Sigmoid colon (tissue), 7 donors: Measurements from ENCODE around the gene MUC5B. TPM values are rescaled to one million over a fixed set of nuclear protein-coding genes. Genes with fewer than 3 reads are reported as not detected.

Experiments
- DNase-seq: peaks from one replicate; pipeline ENCODE4 v3.0.0-alpha.2; 2019
- H3K27ac ChIP-seq, 4 donors: fragments of 200-600 bp; sonication (generic); one replicate each; pipeline ENCODE4 v1.5.1; 2016 to 2019; ENCODE audit warnings: mild to moderate bottlenecking in 1 of 4
- H3K27me3 ChIP-seq, 3 donors: fragments of 200-600 bp; sonication (generic); one replicate each; pipeline ENCODE4 v1.5.1; 2019; ENCODE audit warnings: mild to moderate bottlenecking in 1 of 3
- H3K36me3 ChIP-seq, 4 donors: fragments of 200-600 bp; sonication (generic); one replicate each; pipeline ENCODE4 v1.5.1; 2016 to 2019
- H3K4me1 ChIP-seq, 4 donors: fragments of 200-600 bp; sonication (generic); one replicate each; pipeline ENCODE4 v1.5.1; 2017 to 2019
- H3K4me3 ChIP-seq, 4 donors: fragments of 200-600 bp; sonication (generic); one replicate each; pipeline ENCODE4 v1.5.1; 2017 to 2019; ENCODE audit warnings: mild to moderate bottlenecking in 2 of 4, moderate library complexity in 1 of 4
- H3K9me3 ChIP-seq, 4 donors: fragments of 200-600 bp in 3 of 4; sonication (generic) in 3 of 4; one replicate each; pipeline versions ENCODE4 v1.5.1 to v1.6.1; 2013 to 2019
- CTCF ChIP-seq, 4 experiments: fragments of 450-650 bp in 3 of 4; fragments of 200-600 bp in 1 of 4; IDR thresholded peaks; one replicate each; pipeline ENCODE4 v1.5.1; 2016 to 2019; ENCODE audit warnings: antibody characterized with exemption in 4 of 4, mild to moderate bottlenecking in 3 of 4, moderate library complexity in 2 of 4
- EP300 ChIP-seq, 4 donors: sonication (generic); formaldehyde crosslinking; IDR thresholded peaks; one replicate each; pipeline ENCODE4 v1.6.1; 2017; ENCODE audit warnings: antibody characterized with exemption in 4 of 4
- POLR2A ChIP-seq, 2 donors: fragments of 450-650 bp; IDR thresholded peaks; one replicate each; pipeline ENCODE4 v1.6.1; 2016; ENCODE audit warnings: antibody characterized with exemption in 2 of 2, mild to moderate bottlenecking in 2 of 2, moderate library complexity in 2 of 2
- POLR2AphosphoS5 ChIP-seq, 4 donors: sonication (generic); formaldehyde crosslinking; IDR thresholded peaks; one replicate each; pipeline ENCODE4 v1.6.1; 2017; ENCODE audit warnings: antibody characterized with exemption in 4 of 4
- WGBS, 2 donors: extraction: QIAGEN DNeasy Blood & Tissue Kit; methylation state at CpG; one replicate each; pipeline ENCODE4 v1.1.7; 2013; 5-methylcytosine and 5-hydroxymethylcytosine counted together
- intact Hi-C: fragments of 100-400 bp; cut with DNase I; formaldehyde crosslinking; loops from one replicate; pipeline ENCODE4 v1.15.1; 2023
- polyA plus RNA-seq, 3 donors: library from polyadenylated mRNA; stranded (reverse); fragments of 200-250 nt; gene quantifications; one replicate each; pipeline ENCODE4 v1.2.3, GENCODE V29; 2013
- total RNA-seq, 4 donors: library from RNA; depleted of rRNA; stranded (reverse); fragments of >200 nt; gene quantifications; one replicate each; pipeline ENCODE4 v1.1.0, GENCODE V29; 2016
- donor health status: healthy with polysubstance abuse.
- donor health status: Bipolar disorder and iron deficiency.
- donor health status: healthy.

Gene MUC5B
- total and polyA plus RNA-seq, 7 donors: 0.83 to 131 (median 2.8) TPM; not detected in 3

GRCh38 chr11:1201395-1202153 lies 21.3 kb upstream of the MUC5B start:
- Histone ChIP-seq H3K36me3 (no peaks in the 10 kb centered on the region), H3K9me3 (no peaks in the 10 kb centered on the region), H3K27me3 (peaks cover 11 to 69% (median 44%) of the 10 kb centered on the region in 3 donors), H3K4me3 (no peak overlapping the region), H3K4me1 (peaks cover 0 to 7% (median 3%) of the 10 kb centered on the region in 4 donors), H3K27ac (no peak overlapping the region)
- no peak for DNase-seq
- WGBS, 2 donors: 82 to 91% methylated on average over 4 of the region's 4 CpGs
- intact Hi-C loops: loop anchor here (2.0 to 5.0 kb wide), 2 partner anchors 101 to 373 kb away; no protein-coding TSS in a partner anchor
- TF ChIP-seq POLR2A (IDR thresholded peaks at IDR 0.05) (no peak), EP300 (IDR thresholded peaks at IDR 0.05) (no peak), POLR2AphosphoS5 (IDR thresholded peaks at IDR 0.05) (no peak), CTCF (IDR thresholded peaks at IDR 0.05) (no peak)

GRCh38 chr11:1202154-1202775 lies 20.6 kb upstream of the MUC5B start:
- Histone ChIP-seq H3K27me3 (peaks cover 8 to 62% (median 37%) of the 10 kb centered on the region in 3 donors), H3K4me1 (peaks cover 0 to 7% (median 3%) of the 10 kb centered on the region in 4 donors), H3K27ac (no peak overlapping the region), H3K9me3 (no peaks in the 10 kb centered on the region), H3K36me3 (no peaks in the 10 kb centered on the region), H3K4me3 (no peak overlapping the region)
- intact Hi-C loops: loop anchor here (2.0 to 5.0 kb wide), 2 partner anchors 100 to 373 kb away; no protein-coding TSS in a partner anchor
- DNase-seq: peak; percentile 63
- 47 to 57% methylated on average over 18 of the region's 18 CpGs for WGBS, 2 donors
- TF ChIP-seq CTCF (IDR thresholded peaks at IDR 0.05) (no peak), POLR2AphosphoS5 (IDR thresholded peaks at IDR 0.05) (no peak), EP300 (IDR thresholded peaks at IDR 0.05) (no peak), POLR2A (IDR thresholded peaks at IDR 0.05) (no peak)

GRCh38 chr11:1202776-1203504 lies 19.9 kb upstream of the MUC5B start:
- 15 to 24% methylated on average over 32 of the region's 32 CpGs for WGBS, 2 donors
- Histone ChIP-seq H3K9me3 (no peaks in the 10 kb centered on the region), H3K4me3 (no peak overlapping the region), H3K27ac (no peak overlapping the region), H3K27me3 (peaks cover 3 to 56% (median 30%) of the 10 kb centered on the region in 3 donors), H3K36me3 (no peaks in the 10 kb centered on the region), H3K4me1 (peaks cover 0 to 7% (median 3%) of the 10 kb centered on the region in 4 donors)
- TF ChIP-seq POLR2AphosphoS5 (IDR thresholded peaks at IDR 0.05): no peak
- TF ChIP-seq CTCF (IDR thresholded peaks at IDR 0.05): peak; percentile 57 to 92 (median 79)
- peak; percentile 66 for DNase-seq
- intact Hi-C loops: loop anchor here (1.0 to 5.0 kb wide), 3 partner anchors 99 to 372 kb away; no protein-coding TSS in a partner anchor

- peaks cover 3 to 48% (median 22%) of the 10 kb centered on the region in 3 donors for H3K27me3 ChIP-seq
- H3K4me3 ChIP-seq: no peak overlapping the region
- no peaks in the 10 kb centered on the region for H3K36me3 ChIP-seq
- peaks cover 0 to 7% (median 3%) of the 10 kb centered on the region in 4 donors for H3K4me1 ChIP-seq
- DNase-seq: peak; percentile 65
- intact Hi-C loops: loop anchor here (1.0 to 5.0 kb wide), 3 partner anchors 99 to 371 kb away; no protein-coding TSS in a partner anchor
- no peak overlapping the region for H3K27ac ChIP-seq
- no peak for TF ChIP-seq POLR2A (IDR thresholded peaks at IDR 0.05)
- no peak for TF ChIP-seq POLR2AphosphoS5 (IDR thresholded peaks at IDR 0.05)
- no peak for TF ChIP-seq CTCF (IDR thresholded peaks at IDR 0.05)
- TF ChIP-seq EP300 (IDR thresholded peaks at IDR 0.05): no peak
- no peaks in the 10 kb centered on the region for H3K9me3 ChIP-seq
- WGBS, 2 donors: 27 to 69% methylated on average over 30 of the region's 30 CpGs
These were observed 19.2 kb upstream of the MUC5B start for GRCh38 chr11:1203505-1204271.
